AG09309 (cell line): Measurements from ENCODE around the gene PTCHD1.
A peak's percentile ranks its signal among the peaks of the same experiment; 100 is the strongest.

Source experiments
- DNase-seq: peaks from one replicate; pipeline ENCODE4 v3.0.0-alpha.2; 2010; ENCODE audit warnings: low read depth
- H3K4me3 ChIP-seq: 2 replicates; pipeline ENCODE4 v1.5.1; 2011; ENCODE audit warnings: mild to moderate bottlenecking, low read depth, low read length, moderate library complexity; ENCODE audit not compliant: control insufficient read depth
- CTCF ChIP-seq: IDR thresholded peaks from 2 replicates; pipeline ENCODE4 v1.5.1; 2011; ENCODE audit warnings: mild to moderate bottlenecking, low read depth, low read length, inconsistent platforms; ENCODE audit not compliant: insufficient read depth, control insufficient read depth; ENCODE audit errors: missing control alignments

The PTCHD1 gene

GRCh38 chrX:23311731-23312130 is 22.9 kb upstream of the PTCHD1 start:
- no peak overlapping the region for H3K4me3 ChIP-seq

GRCh38 chrX:23312136-23312535 is 22.5 kb upstream of the PTCHD1 start:
- TF ChIP-seq CTCF, result no peak
- DNase-seq, result no peak
- no peak overlapping the region for H3K4me3 ChIP-seq

More at GRCh38 chrX:23311731-23312130, 22.9 kb upstream of the PTCHD1 start:
- no peak for DNase-seq
- no peak for TF ChIP-seq CTCF

GRCh38 chrX:23317799-23318724 is 16.6 kb upstream of the PTCHD1 start:
- no peak overlapping the region for H3K4me3 ChIP-seq
- DNase-seq, result no peak
- peak; percentile 78 for TF ChIP-seq CTCF

- no peak overlapping the region for H3K4me3 ChIP-seq
- DNase-seq, result no peak
- TF ChIP-seq CTCF, result no peak
Measured at GRCh38 chrX:23327104-23327503, 7.5 kb upstream of the PTCHD1 start.

GRCh38 chrX:23331701-23332100 is 2.9 kb upstream of the PTCHD1 start:
- no peak for TF ChIP-seq CTCF
- H3K4me3 ChIP-seq, result no peak overlapping the region
- DNase-seq, result no peak

GRCh38 chrX:23332101-23332887 is 2.4 kb upstream of the PTCHD1 start:
- TF ChIP-seq CTCF, result no peak
- DNase-seq, result no peak
- no peak overlapping the region for H3K4me3 ChIP-seq
